Stimulated activated CD8-positive, alpha-beta memory T cell treated with anti-CD3 and anti-CD28 coated beads, Interleukin-12 subunit alpha, Interleukin-12 subunit beta, amount 100 ng/mL, for 4 hours (primary cell): Measurements from ENCODE around the gene P3H3.

Source experiments
- DNase-seq: peaks from one replicate; pipeline ENCODE4 v3.0.0-alpha.2; 2020; ENCODE audit warnings: low read depth

Gene P3H3

DNA sequence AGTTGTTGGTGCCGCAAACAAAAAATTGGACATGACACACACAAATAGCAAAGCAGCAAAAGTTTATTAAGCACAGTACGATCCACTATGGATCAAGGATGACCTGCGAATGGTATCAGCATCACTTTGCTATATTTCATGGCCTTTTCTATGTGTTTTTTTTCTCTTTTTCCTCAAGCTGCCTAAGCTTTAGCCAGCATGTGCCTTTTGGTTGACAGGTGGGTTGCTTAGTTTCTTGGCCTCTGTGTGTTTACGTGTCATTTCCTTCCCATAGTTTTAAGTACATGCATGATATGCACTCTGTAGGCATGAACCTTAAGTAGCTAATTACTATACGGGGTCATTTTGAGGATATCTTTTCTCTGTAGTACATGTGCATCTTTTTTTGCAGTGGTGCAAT, 29.1 kb upstream of the P3H3 start:
- no peak for DNase-seq

DNA sequence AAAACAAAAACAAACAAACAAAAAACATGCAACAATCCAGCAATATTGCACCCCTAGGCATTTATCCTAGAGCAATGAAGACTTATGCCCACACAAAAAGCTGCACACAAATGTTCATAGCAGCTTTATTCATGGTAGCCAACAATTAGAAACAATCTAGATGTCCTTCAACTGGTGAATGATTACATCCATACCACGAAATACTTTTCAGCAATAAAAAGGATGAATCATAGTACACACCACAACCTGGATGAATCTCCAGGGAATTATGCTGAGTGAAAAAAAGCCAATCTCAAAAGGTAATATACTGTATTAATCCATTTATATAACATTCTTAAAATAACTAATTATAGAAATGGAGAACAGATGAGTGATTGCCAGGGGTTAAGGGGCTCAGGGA, 21.0 kb upstream of the P3H3 start:
- DNase-seq = no peak

DNA sequence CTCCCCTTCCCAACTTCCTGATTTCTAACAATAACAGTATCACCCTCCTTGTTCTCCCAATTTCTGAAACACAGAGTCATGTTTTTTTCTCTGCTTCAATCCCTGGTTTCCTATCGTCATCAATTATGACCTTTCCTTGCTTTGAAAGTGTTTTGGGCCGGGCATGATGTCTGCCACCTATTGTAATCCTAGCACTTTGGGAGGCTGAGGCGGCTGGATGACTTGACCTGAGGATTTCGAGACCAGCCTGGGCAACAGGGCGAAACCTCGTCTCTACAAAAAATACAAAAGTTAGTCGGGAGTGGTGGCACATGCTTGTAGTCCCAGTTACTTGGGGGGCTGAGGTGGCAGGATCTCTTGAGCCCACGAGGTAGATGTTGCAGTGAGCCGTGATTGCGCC, 19.2 kb upstream of the P3H3 start:
- DNase-seq = no peak

GRCh38 chr12:6810758-6811157, 17.4 kb upstream of the P3H3 start:
- no peak for DNase-seq

- DNase-seq = no peak
These were observed 14.8 kb upstream of the P3H3 start for GRCh38 chr12:6813363-6813762.

- no peak for DNase-seq
These were observed 11.6 kb upstream of the P3H3 start for GRCh38 chr12:6816598-6816997.

GRCh38 chr12:6817098-6817497, 11.1 kb upstream of the P3H3 start:
- DNase-seq = no peak

DNA sequence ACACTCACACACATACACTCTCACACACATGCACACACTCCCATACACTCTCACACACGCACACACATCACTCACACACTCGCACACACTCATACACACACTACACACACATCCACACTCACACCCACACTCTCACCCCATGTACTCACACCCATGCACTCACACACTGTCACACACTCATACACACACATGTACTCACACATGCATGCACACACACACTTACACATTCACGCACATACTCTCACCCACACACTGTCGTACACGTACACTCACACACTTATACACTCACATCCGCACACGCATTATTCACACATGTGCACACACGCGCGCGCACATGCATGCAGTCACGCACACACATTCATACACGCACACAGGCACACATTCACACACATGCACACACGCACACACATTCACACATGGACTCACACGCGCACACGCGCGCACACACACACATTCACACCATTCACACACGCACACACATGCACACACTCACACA, 10.5 kb upstream of the P3H3 start:
- no peak for DNase-seq

GRCh38 chr12:6818222-6818621, 10.0 kb upstream of the P3H3 start:
- no peak for DNase-seq

DNA sequence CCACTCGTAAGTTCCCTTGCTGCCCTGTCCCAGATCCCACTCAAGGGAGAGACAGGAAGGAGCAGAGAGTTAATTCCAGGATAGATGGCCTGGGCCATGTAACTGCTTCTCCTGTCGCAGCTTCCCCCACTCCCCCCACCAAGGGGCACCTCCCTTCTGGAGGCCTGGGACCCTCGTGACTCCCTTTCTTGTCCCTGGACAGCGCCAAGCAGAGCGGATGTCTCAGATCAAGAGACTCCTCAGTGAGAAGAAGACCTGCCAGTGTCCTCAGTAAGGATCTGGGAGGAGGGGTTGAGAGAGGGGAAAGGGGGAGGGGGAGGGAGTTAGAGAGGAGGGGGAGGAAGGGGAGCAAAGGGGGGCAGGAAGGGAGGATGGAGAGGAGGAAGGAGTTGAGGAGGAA, 9.6 kb upstream of the P3H3 start:
- DNase-seq = no peak

DNA sequence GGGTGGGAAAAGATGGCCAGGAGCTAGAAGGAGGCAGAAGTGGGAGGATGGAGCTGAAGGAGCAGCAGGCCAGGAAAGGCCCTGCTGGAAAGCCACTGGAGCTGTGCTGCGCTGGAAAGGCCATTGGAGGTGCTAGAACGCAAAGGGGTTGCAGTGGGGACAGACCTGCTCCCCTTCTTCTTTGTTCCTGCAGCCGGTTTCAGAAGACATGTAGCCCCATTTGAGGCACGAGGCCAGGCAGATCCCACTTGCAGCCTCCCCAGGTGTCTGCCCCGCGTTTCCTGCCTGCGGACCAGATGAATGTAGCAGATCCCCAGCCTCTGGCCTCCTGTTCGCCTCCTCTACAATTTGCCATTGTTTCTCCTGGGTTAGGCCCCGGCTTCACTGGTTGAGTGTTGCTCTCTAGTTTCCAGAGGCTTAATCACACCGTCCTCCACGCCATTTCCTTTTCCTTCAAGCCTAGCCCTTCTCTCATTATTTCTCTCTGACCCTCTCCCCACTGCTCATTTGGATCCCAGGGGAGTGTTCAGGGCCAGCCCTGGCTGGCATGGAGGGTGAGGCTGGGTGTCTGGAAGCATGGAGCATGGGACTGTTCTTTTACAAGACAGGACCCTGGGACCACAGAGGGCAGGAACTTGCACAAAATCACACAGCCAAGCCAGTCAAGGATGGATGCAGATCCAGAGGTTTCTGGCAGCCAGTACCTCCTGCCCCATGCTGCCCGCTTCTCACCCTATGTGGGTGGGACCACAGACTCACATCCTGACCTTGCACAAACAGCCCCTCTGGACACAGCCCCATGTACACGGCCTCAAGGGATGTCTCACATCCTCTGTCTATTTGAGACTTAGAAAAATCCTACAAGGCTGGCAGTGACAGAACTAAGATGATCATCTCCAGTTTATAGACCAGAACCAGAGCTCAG, 8.8 kb upstream of the P3H3 start:
- DNase-seq = no peak

DNA sequence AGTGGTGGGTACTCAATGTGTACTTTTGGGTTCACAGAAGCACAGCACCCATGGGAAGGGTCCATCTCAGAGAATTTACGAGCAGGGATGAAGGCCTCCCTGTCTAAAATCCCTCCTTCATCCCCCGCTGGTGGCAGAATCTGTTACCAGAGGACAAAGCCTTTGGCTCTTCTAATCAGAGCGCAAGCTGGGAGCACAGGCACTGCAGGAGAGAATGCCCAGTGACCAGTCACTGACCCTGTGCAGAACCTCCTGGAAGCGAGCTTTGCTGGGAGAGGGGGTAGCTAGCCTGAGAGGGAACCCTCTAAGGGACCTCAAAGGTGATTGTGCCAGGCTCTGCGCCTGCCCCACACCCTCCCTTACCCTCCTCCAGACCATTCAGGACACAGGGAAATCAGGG, 8.0 kb upstream of the P3H3 start:
- no peak for DNase-seq

GRCh38 chr12:6821591-6822425, 6.4 kb upstream of the P3H3 start, which contains the start of gene GPR162:
GPR162 (plus strand) TSS chr12:6821821; CDS start chr12:6823899, 2,078 bp downstream.
- no peak for DNase-seq

DNA sequence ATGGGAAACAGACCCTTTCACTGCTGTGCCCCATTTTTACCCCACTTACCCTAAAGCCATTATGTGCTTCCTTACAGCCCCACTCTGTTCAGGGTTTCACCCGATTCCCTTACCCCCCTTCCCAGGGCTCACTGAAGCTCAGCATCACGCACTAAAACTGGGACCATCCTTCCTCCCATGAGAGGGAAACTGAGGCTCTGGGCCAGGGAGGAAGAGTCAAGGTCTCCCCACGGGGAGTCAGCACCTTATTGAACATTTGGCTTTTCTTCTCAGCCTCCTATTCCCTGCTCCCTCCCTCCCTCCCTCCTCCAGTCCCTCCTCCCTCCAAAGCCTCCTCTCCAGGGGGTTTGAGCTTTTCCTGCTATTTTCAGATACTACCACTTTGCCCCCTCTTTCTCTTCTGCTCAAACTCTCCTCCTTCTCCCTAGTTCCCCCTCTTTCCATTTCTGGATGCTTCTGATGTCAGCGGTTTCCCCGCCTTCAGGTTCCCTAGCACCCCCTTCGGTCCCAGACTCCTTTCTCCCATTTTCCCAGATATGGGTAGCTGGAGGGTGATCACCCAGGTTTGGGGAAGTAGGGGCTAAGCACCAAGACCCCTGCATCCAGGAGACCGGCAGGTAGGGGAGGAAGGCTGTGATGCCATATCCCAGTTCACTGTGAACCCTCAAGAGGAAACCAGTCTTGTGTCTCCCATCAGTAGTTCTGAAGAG, 5.6 kb upstream of the P3H3 start:
- no peak for DNase-seq

DNA sequence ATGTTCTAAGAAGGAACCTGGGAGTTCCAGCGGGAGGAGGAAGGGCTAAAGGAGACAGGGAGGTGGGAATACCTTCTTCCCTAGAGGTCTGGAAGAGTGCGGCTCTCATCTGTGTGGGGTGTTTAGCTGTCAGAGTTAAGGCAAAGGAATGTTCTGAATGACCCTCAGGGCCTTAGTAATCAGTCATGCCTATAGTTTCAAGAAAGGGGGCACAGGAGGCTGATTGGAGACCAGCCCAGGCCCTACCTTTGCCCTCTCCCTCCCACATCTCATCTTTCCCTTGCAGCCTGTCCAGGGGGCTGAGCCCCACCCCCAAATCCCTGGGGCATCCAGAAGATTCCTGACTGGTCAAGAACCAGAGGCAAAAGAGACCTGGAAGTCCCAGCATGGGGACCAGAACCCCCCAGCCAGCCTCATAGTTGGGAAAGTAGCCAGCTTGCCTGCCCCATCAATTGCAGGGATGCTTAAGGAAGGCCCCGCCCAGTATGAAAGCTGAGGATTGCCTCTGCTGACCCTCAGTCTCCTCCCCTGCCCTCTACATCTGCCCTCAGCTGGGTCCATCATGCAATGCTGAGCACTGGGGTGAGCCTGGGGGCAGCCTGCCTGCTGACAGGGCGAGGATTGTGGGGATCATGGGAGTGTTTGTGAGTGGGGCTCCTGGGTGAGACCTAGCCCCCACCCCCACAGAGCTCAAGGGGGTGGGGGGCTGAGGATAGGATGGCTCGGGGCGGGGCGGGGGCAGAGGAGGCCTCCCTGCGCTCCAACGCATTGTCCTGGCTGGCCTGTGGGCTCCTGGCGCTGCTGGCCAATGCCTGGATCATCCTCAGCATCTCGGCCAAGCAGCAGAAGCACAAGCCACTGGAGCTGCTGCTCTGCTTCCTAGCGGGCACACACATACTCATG, 4.8 kb upstream of the P3H3 start:
- no peak for DNase-seq

DNA sequence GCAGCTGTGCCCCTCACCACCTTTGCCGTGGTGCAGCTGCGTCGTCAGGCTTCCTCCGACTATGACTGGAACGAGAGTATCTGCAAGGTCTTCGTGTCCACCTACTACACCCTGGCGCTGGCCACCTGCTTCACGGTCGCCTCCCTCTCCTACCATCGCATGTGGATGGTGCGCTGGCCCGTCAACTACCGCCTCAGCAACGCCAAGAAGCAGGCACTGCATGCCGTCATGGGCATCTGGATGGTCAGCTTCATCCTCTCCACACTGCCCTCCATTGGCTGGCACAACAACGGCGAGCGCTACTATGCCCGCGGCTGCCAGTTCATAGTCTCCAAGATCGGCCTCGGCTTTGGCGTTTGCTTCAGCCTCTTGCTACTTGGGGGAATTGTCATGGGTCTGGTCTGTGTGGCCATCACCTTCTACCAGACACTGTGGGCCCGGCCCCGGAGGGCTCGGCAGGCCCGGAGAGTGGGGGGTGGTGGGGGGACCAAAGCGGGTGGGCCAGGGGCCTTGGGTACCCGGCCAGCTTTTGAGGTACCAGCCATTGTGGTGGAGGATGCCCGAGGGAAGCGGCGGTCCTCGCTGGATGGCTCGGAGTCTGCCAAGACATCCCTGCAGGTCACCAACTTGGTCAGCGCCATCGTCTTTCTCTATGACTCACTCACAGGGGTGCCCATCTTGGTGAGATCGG, 4.0 kb upstream of the P3H3 start:
- DNase-seq = no peak

DNA sequence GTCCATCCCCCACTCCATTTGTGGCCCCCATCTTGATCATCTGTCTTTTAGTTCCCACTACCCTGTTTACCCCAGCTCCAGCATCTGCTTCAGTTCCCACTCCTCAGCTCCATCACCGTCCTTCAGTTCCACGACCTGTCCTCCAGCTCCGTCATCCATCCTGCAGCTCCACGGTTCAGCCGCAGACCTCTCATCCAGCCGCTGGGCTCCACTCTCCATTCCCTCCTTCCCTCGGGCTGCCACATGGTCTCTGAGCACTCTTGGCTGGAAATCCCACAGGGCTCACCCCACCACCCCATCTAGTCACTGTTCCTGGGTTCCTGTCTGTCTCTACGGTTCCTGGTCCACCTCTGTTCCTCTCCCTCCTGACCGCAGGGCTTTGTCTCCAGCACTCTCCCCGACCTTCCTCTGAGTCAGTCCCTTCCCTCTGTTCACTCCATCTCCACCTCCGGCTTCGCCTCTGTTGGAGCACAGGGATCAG, 3.3 kb upstream of the P3H3 start:
- DNase-seq = no peak

DNA sequence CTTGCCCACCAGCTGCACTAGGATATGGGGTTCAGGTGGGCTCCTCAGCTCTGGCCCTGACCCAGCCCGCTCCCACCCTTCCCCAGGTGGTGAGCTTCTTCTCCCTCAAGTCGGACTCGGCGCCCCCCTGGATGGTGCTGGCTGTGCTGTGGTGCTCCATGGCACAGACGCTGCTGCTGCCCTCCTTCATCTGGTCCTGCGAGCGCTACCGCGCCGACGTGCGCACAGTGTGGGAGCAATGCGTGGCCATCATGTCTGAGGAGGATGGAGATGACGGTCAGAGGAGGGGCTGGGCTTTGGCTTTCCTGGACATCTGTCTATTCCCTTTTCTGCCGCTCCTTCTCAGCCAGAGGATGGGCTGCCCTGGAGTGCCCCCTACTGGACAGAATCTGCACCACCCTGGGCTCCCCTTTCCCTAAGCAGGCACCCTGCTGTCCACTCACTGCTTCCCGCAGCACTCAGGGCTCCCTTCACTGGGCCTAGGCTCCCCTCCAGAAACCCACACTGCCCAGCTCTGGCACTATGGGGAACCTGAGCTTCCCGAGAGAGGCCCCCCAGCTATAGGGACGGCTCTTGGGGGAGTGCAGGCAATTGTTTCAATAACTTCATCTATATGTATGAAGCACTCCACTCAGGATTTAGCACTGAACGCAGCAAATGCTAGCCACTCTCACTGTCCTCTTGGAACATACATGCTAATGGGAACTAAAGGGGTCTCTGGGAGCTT, 2.6 kb upstream of the P3H3 start:
- peak; percentile 55 for DNase-seq

DNA sequence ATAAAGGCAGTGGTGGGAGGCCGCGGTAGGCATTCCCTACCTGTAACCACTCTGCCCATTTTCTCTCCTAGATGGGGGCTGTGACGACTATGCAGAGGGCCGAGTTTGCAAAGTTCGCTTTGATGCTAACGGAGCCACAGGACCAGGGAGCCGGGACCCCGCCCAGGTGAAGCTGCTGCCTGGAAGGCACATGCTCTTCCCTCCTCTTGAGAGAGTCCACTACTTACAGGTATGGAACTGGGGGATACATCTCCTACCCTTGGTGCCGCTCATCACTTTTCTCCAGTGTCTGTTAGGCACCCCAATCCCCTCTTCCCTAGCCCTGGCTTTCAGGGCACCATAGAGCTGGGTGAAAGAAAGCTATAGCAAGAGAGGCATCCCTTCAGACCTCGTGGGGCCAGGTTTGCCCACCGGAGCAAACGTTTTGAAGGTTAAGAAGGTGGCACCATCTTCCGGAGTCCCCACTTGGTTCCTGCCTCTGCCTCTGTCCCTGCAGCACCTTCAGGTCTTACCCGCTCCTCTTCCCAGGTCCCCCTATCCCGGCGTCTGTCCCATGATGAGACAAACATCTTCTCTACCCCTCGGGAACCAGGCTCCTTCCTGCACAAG, 2.0 kb upstream of the P3H3 start:
- no peak for DNase-seq
